ENCODE measurements around the gene SMCO1. TPM values are rescaled to one million over a fixed set of nuclear protein-coding genes. Genes with fewer than 3 reads are reported as not detected.

Gene SMCO1, protein sequence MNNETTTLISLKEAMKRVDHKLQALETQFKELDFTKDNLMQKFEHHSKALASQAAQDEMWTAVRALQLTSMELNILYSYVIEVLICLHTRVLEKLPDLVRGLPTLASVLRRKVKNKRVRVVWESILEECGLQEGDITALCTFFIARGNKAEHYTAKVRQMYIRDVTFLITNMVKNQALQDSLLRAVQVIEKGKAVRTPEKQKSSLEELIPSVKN
- not detected for total RNA-seq

DNA sequence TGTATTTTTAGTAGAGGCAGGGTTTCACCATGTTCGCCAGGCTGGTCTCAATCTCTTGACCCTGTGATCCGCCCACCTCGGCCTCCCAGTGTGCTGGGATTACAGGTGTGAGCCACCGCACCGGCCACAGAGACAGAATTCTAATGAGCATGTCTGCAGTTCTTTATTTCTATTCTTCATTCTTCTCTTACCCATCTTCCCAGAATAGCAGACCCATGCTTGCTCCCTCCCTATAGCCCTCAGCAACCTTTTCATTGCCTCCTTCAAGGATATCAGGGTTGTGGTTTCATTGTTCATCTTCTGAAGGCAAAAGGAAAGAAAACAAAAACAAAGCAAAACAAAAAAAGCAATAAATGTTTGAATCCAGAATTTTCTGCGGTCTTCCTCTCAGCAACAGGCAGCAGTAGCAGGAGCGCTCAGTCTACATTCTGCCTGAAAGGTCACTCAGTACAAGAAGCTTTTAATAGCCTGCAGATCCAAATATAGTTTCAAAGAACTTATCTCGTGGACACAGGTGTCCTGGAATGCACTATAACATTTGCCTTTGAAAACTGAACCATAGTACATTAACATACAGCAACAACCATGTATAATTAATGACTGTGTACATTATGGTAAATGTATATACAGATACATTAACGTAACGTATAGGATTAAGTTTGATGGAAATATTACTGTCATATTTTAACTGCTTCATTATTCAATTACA, at the start of gene SMCO1:
SMCO1 (minus strand) TSS at position 434 of the 709 bp plus-strand sequence; CDS start at position 297, 137 bp downstream.
- DNase-seq (ENCODE audit: low spot score): no peak
- no peak for ATAC-seq (ENCODE audit: low FRiP score)
- TF ChIP-seq, protein P1, sequence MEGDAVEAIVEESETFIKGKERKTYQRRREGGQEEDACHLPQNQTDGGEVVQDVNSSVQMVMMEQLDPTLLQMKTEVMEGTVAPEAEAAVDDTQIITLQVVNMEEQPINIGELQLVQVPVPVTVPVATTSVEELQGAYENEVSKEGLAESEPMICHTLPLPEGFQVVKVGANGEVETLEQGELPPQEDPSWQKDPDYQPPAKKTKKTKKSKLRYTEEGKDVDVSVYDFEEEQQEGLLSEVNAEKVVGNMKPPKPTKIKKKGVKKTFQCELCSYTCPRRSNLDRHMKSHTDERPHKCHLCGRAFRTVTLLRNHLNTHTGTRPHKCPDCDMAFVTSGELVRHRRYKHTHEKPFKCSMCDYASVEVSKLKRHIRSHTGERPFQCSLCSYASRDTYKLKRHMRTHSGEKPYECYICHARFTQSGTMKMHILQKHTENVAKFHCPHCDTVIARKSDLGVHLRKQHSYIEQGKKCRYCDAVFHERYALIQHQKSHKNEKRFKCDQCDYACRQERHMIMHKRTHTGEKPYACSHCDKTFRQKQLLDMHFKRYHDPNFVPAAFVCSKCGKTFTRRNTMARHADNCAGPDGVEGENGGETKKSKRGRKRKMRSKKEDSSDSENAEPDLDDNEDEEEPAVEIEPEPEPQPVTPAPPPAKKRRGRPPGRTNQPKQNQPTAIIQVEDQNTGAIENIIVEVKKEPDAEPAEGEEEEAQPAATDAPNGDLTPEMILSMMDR (IDR thresholded peaks at IDR 0.05): no peak

DNA sequence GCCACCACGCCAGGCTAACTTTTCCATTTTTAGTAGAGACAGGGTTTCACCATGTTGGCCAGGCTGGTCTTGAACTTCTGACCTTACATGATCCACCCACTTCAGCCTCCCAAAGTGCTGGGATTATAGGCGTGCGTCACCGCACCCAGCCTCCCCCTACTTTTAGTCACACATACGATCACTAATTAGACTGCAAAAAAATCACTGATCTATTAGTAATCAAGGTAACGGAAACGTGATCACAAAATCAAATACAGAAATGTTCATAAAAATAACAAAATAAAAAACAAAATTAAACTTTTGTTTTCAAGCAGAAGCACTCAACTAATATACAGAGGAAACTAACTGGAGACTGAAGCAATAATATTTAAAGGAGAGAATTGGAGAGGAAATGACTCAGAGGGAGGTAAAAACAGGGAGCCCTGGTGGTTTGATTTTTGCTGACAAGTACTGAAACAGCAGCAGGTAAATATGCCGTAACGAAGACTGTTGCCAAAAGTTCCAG, 48.6 kb upstream of the SMCO1 start:
- no peak for DNase-seq (ENCODE audit: low spot score)
- no peak for ATAC-seq (ENCODE audit: low FRiP score)
- TF ChIP-seq, protein P1 (IDR thresholded peaks at IDR 0.05): no peak

DNA sequence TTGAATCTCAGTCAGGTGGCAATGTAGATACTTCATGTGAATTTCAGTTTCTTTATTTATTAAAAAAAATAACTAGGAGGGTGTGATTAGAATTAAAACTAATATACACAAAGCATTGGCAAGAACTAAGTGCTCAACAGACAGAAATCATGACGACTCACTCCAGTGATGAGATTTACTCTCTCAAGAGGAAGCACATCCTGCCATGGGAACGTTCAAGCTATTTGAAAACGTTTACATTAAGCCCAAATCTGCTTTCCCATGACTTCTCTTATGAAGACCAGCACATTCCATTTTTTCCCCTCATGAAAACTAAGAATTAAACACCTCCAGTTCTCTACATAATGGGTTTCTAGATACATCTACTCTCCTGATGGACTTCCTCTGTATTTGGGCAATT, 44.7 kb upstream of the SMCO1 start:
- ATAC-seq (ENCODE audit: low FRiP score) (no peak), DNase-seq (ENCODE audit: low spot score) (no peak)
- TF ChIP-seq, protein P1 (IDR thresholded peaks at IDR 0.05): no peak

DNA sequence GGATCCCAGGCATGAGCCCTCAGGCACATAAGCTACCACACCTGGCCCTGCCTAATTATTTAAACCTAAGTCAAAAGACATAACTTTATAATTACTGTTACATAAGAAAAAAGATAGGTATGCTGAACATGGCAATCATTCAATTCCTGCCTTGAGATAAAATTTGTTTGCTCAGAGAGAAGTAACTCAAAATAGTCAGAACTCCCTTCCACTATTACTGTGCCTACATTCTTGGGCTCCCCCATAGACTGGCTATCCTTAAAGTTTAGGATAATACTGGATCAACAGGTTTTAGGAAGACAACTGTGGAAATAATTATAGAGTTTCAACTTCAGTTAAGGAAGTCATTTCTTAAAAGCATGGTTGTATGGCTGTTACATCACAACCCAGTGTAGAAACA, 43.3 kb upstream of the SMCO1 start:
- DNase-seq (ENCODE audit: low spot score) (no peak), ATAC-seq (ENCODE audit: low FRiP score) (no peak)

DNA sequence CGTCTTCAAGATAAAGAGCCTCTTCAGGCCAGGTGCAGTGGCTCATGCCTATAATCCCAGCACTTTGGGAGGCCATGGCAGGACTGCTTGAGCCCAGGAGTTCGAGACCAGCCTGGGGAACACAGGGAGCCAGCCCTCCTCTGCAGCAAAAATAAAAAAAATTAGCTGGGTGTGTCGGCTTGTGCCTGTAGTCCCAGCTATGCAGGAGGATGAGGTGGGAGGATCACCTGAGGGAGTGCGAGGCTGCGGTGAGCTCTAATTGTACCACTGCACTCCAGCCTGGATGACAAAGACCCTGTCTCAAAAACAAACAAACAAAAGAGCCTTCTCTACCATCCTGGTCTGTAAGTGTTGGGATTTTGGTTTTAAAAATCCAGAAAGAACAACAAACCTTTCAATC, 42.1 kb upstream of the SMCO1 start:
- DNase-seq (ENCODE audit: low spot score) (no peak), ATAC-seq (ENCODE audit: low FRiP score) (no peak)
- TF ChIP-seq, protein P1 (IDR thresholded peaks at IDR 0.05): no peak

More for the DNA sequence above, 43.3 kb upstream of the SMCO1 start:
- TF ChIP-seq, protein P1 (IDR thresholded peaks at IDR 0.05): no peak

DNA sequence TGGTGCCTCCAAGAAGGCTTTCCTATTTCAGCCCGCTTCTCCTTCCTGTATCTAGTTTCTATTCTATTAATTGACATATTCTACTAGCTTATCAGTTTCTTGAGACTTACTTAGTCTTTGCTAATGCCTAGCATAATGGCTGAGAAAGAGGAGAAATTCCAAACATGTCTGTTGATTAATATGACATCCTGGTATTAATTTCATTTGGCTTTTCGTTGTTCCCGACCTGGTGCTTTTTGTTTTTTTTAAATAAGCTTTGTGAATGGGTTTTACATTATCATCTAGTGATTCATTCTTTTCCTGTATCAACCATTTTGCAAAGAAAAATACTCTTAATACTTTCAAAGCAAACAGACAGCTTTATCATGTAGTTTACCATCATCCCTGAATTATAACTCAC, 40.1 kb upstream of the SMCO1 start:
- TF ChIP-seq, protein P1 (IDR thresholded peaks at IDR 0.05): no peak
- ATAC-seq (ENCODE audit: low FRiP score): no peak
- no peak for DNase-seq (ENCODE audit: low spot score)

DNA sequence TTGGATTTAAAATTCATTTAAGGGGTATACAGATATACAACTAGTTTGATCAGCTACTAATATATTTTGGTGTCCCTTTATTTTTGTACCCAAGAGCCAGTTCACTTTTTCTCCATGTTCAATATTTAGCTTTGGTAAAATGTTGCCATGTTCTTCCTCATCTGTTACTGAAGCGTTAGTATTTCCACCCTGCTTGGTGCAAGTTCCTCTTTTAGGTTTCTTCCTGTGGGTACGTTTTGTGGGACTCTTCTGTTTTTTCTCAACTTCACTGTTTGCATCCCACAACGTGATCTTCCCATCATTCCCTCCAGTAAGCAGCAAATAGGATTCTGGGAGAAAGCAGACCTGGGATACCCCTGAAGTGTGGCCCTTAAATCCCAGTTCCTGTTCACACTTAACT, 39.1 kb upstream of the SMCO1 start:
- ATAC-seq (ENCODE audit: low FRiP score): no peak
- TF ChIP-seq, protein P1 (IDR thresholded peaks at IDR 0.05): no peak

More for the DNA sequence above, 39.1 kb upstream of the SMCO1 start:
- DNase-seq (ENCODE audit: low spot score): no peak

Data from omental fat pad (tissue), 4 donors.